C4-2B (cell line): ENCODE data around the gene TUFM.

ENCODE experiments used
- H3K27ac ChIP-seq: fragments of 450-650 bp; 2 replicates; pipeline ENCODE4 v1.5.1; 2017
- CTCF ChIP-seq: fragments of 450-650 bp; conservative IDR thresholded peaks from 2 replicates; pipeline ENCODE4 v1.5.1; 2017; ENCODE audit warnings: mild to moderate bottlenecking
- ZFX ChIP-seq: fragments of 450-650 bp; IDR thresholded peaks from 2 replicates; pipeline ENCODE4 v1.6.1; 2017

The TUFM gene

GRCh38 chr16:28844226-28844885 lies 1.8 kb downstream of the TUFM start:
- no peak overlapping the region; the same call in 1 of the 2 replicates for H3K27ac ChIP-seq
- TF ChIP-seq CTCF: no peak
- TF ChIP-seq ZFX: no peak

DNA sequence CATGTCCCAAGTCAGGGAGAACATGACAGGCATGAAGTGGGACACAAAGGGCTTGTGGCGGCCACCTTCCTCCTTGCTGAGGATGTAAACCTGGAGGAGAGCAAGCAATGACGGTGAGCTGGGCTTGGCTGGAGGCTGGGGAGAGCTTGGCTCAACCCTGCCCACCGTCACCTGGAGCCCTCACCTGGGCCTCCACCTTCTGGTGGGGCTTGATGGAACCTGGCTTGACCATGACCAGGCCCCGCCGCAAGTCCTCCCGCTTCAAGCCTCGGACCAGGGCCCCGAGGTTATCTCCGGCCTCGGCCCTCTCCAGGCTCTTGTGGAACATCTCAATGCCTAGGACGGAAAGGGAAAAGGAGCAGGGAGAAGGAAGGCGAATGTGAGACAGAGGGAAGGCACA lies 2.4 kb downstream of the TUFM start:
- TF ChIP-seq ZFX (no peak), CTCF (no peak)
- no peak overlapping the region for H3K27ac ChIP-seq

GRCh38 chr16:28842696-28843095 lies 3.5 kb downstream of the TUFM start:
- no peak overlapping the region for H3K27ac ChIP-seq
- TF ChIP-seq CTCF: no peak
- no peak for TF ChIP-seq ZFX

DNA sequence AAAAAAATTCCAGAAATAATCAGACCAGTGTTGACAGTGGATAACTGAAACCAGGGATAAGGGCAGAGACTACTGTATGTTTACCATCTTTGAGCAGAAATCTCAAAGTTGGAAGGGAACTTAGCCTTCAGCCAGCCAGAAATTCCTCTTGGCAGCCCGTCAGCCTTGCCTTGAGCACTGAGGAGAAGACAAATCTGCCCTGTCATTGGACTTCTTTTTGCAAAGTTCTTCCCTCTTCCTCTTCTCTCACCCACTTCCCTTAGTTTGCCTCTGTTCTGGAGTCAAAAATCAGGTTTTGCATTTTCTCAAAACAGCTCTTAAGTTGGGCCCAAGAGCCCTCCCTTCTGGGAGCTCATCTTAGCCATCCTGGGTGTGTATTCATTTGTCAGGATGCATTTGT lies 6.2 kb downstream of the TUFM start:
- H3K27ac ChIP-seq: no peak overlapping the region
- no peak for TF ChIP-seq ZFX
- no peak for TF ChIP-seq CTCF

GRCh38 chr16:28839004-28839639 lies 7.0 kb downstream of the TUFM start:
- TF ChIP-seq CTCF (no peak), ZFX (no peak)
- H3K27ac ChIP-seq: no peak overlapping the region

- no peak for TF ChIP-seq ZFX
- TF ChIP-seq CTCF: no peak
- H3K27ac ChIP-seq: no peak overlapping the region
These were observed 7.6 kb downstream of the TUFM start for GRCh38 chr16:28838558-28838918.

GRCh38 chr16:28837672-28838557 lies 8.2 kb downstream of the TUFM start:
- no peak overlapping the region for H3K27ac ChIP-seq
- no peak for TF ChIP-seq ZFX
- TF ChIP-seq CTCF: no peak
